Putamen (tissue), 1 donor: Measurements from ENCODE around the gene ADIG.

ENCODE experiments used
- DNase-seq: peaks from one replicate; pipeline ENCODE4 v3.0.0-alpha.2; 2016; ENCODE audit warnings: low spot score

ADIG gene

GRCh38 chr20:38581013-38581412 is at the start of gene ADIG:
ADIG (plus strand) TSS chr20:38581197; CDS start chr20:38581251, 54 bp downstream.
- DNase-seq: peak; percentile 74

DNA sequence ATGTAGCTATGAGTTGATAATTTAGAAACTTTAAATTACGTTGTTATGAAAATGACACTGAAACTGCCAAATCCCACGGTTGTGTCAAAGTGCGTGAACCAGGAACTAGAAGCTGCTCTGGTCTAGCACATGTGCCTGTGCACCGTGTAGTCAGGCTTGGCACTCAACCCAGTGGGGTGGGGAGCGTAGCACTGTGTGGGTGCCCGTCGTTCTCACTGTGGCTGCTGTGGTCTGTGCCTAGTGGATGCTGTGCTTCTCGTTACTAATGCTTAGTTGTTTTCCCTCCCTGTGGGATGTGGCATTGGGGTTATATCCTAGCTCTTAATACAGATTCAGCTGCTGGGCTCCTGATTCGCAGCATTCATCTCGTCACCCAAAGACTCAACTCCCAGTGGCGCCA is 46.2 kb upstream of the ADIG start:
- DNase-seq: no peak

GRCh38 chr20:38536310-38536709 is 44.7 kb upstream of the ADIG start:
- no peak for DNase-seq

DNA sequence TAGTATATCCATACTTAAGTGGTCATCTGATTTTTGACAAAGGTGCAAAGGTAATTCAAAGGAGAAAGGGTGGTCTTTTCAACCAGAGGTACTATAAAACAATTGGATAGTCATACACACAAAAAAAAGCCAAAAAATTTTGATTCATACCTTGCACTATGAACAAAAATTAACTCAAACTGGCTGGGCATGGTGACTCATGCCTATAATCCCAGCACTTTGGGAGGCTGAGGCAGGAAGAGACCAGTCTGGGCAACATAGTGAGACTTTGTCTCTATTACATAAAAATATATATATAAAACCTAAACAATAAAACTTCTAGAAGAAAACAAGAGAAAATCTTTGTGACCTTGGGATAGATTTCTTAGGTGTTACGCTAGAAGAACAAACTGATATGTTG is 43.8 kb upstream of the ADIG start:
- DNase-seq: no peak

- no peak for DNase-seq
Observed at GRCh38 chr20:38538789-38539188, 42.2 kb upstream of the ADIG start.

DNA sequence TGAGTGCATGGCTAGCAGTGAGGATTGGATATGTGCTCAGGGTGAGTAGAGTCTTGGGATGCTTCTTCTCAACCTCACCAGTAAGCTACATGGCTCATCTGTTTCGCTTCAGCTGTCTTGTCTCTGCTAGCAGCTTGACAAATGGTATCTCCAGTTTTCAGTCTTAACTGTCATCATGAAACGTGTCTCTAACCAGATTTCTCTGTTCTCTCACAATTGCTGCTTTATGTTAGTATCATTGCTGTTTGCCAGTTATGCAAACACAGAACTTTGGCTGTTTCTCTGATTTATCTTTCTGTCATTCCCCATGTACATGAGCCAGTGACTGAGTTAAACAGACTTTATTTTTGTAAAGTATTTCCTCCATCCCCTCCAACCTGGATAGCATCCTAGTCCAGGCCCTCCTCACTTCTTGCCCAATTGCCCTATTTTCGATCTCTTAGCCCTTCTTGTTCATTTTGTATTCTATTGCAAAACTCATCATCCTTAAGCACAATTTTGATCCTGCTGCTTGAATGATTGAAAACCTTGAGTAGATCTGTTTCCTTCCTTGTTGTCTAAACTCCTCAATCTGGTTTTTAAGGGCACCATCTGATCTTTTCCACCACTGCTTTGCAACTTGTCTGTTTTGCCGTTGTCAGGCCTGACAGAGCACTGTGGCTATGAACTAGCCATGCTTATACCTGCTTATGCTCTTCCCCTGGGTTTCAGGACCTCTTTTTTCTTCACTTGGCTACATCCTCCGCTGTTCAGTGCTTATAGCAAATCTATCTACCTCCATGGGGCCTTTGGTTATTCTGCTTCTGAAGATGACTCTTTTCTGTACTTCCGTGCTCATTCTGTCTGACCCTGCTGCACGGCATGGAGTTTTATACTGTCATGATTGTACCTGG is 37.7 kb upstream of the ADIG start:
- peak; percentile 41 for DNase-seq

- DNase-seq: no peak
Observed at GRCh38 chr20:38545771-38546170, 35.2 kb upstream of the ADIG start.

DNA sequence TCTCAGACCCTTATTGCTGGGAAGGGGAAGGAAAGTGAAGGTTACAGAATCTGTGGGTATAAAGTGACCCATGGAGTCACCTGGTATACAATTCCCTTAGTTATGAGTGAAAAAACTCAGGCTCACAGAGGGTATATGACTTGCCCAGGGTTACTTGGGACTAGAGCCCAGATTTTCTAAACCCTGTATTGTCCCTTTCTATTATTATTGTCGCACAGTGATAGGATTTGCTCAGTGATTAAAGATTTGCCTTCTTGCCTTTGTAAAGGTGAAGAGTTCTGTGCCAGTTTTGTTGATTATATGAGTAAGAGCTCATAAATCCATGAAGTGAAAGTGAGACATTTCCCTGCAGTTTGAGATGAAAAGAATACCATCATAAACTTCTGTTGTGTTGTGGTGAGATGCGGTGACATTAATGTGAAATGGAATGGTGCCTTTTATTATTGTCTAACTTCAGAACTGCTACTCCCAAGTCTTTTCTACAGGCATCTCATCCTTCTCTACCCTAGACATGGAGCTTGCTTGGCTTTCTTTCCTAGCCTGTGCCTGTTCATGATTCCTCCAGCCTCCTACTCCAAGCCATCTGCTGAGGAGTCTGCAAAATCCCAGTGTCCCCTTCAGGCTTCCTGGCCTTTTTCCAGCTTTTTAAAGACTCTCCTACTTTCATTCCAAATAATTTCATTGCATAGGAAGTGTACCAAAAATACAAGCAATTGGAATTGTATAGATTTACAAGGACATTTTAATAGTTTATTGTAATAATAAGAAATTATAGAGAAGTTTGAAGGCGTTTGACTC is 33.5 kb upstream of the ADIG start:
- DNase-seq: no peak

GRCh38 chr20:38548356-38549083 is 32.5 kb upstream of the ADIG start:
- no peak for DNase-seq

DNA sequence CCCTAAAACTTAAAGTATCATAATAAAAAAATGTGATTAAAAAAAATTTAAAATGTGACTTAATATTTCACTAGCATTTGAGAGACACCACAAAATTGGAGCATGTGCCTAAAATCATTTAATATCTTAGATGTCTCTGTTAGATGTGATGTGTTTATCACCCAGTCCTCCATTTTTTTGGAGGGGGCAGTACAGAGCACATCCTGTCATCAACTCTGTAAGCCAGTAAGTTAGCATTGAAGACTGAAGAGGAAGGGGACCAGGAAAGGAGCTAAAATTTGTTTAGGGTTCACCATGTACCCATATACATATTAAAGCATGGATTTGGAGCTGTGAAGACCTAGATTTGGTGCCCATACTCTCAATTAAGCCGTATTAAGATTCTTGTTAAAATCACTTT is 30.7 kb upstream of the ADIG start:
- DNase-seq: no peak

GRCh38 chr20:38551056-38551626 is 29.9 kb upstream of the ADIG start:
- DNase-seq: no peak

DNA sequence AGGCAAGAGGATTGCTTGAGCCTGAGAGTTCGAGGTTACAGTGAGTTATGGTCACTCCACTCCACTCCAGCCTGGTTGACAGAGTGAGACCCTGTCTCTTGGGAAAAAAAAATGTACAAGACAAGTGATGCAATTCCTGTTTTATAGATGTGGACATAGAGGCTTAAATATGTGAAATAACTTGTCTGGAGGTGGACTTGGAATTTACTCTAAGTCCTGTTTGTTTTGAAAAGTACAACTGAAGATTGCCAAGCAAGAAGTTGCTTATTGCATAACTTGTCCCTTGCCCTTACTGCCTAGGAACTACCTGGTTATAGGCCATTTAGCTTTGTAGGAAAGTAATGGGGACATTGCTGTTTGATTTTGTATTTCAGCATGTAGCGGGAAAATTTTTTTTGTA is 26.0 kb upstream of the ADIG start:
- DNase-seq: no peak

DNA sequence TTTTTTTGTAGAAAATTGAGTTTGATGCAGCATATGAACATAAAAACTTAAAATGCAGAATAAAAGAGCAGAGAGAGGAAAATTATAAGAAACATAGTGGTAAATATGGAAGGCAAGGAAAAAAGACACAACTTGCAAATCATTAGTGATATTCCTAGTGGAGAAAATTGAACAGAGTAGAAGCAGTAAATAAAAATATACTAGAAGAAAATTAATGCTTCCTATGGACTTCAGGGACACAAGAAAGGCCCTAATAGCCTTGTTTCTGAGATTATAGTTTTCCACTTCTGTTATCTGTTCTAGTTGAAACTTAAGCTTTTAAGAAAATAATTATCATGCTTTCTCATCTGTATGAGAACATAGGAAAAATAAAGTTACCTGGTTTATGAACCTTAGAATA is 25.6 kb upstream of the ADIG start:
- DNase-seq: no peak

GRCh38 chr20:38557174-38557573 is 23.8 kb upstream of the ADIG start:
- no peak for DNase-seq

DNA sequence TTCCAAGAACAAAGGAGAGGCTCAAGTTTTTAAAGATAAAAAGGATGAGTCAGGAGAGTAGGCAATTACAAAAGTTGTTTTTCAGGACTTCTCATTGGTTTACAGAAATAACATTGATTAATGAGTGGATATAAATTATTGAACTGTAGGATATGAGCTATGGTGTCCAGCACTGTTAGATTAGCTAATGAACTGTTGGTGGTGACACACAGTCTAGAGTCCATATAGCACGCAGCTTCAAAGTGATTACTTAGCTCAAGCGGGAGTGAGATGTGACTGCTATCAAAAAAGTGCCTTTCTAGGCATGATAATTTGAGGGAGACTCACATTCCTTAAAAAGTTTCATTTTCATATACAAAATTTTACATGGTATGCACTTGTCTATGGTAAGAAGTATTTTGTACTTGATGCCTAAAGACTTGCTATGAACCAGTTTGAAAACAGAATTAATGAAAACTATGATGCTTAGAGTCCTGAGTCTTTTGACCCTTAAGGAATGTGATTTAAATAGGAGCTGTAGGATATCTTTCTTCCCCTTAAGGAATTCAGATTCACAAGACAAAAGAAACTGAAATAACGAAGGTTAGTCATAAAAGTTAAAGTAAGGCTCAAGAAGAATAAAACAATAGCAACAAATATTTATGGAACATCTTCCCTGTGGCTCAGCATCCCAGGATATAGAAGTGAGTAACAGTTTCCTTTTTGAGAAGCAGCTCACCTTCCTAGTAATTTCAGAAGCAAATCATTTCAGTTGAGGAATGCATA is 22.2 kb upstream of the ADIG start:
- DNase-seq: no peak

GRCh38 chr20:38559764-38560163 is 21.2 kb upstream of the ADIG start:
- DNase-seq: no peak

- no peak for DNase-seq
Observed at GRCh38 chr20:38563802-38564431, 17.1 kb upstream of the ADIG start.

DNA sequence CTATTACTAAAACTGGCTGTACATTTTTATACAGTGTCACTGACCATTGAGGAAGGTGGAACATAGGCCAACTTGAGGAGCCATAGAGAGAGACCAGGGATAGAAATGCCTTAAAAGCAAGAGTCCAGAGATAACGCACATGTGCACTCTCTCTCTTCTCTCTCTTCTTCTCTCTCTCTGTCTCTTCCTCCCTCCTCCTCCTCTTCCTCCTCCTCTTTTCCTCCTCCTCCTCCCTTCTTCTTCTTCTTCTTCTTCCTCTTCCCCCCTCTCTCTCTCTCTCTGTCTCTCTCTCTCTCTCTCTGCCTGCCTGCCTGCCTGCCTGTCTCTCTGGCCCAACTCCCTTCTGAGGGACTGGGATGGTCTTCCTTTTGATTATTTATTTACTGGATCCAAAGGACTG is 16.3 kb upstream of the ADIG start:
- DNase-seq: no peak

DNA sequence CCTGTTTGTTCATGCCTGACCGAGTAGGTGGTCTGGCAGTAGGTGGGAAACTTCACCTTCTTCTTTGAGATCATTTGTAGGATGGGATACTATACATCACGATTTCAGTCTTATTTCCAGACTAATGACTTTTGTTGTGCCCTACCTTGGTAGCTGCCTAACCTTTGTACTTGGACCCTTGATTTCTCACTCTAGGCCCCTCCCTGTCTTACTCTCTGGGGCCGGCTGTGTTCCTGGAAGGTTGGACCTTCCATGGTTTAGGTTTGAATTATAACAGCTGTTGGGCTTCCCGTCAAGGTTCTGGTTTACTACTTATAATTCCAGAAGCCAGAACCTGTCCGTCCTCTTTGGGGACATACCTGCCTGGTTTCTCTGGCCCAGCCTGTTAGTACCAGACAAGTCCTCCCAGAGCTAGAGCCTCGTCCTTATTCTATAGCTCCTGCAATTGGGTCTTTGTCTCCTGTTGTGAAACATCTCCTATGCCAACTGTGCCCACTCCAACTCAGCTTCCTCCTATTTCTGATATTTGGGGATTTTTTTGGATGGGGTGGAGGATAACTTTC is 14.9 kb upstream of the ADIG start:
- DNase-seq: no peak

DNA sequence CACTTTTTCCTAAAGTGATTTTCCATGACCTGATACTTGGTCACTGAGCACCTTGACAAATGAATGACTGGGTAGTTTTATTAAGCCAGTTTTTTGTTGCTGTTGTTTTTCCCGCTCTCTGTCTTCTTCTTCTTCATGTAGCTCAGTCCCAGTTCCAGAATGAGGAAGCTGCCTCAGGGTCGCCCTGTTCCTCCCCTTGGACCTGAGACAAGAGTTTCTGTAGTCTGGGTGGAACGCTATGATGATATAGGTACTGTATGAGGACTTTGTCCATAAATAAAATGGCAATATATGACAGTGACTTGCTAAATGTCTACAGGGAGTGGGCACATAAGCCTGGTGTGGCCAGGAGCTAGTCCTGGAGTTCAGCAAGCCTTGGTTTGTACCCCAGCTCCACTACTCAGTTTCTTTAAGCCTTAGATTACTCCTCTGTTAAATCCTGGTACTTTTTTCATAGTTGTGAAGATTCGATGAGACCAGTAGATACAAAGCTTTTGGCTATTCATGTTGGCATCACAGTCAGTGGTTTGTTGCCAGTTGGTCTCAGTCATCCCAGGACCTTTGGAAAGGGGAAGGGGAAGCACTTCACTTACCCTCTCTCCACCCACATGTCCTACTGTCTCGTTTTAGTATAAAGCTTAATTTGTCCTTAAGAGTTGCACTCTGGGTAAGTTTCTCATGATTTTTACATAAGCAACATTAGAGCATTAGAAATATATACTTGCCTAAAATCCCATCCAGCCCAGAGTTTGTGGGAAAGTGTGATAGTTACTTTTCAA is 11.1 kb upstream of the ADIG start:
- DNase-seq: no peak
